Cardiac muscle cell (in vitro differentiated cells and primary cell): ENCODE data around the gene GATAD2A. TPM values are rescaled to one million over a fixed set of nuclear protein-coding genes. Genes with fewer than 3 reads are reported as not detected.

Source experiments
- DNase-seq, 2 donors: peaks; one replicate each; pipeline versions ENCODE4 v3.0.0 to v3.0.0-alpha.2; 2010 to 2017; ENCODE audit warnings: low read depth in 1 of 2, low spot score in 1 of 2
- H3K27ac ChIP-seq: fragments of 200-600 bp; sonication (generic); 2 replicates; pipeline ENCODE4 v1.5.1; 2016
- H3K27me3 ChIP-seq: fragments of 200-600 bp; sonication (generic); 2 replicates; pipeline ENCODE4 v1.6.0; 2016; ENCODE audit warnings: control low read depth
- H3K36me3 ChIP-seq: fragments of 200-600 bp; sonication (generic); 2 replicates; pipeline ENCODE4 v1.5.1; 2016; ENCODE audit warnings: control low read depth
- H3K4me1 ChIP-seq: fragments of 200-600 bp; sonication (generic); 2 replicates; pipeline ENCODE4 v1.8.1; 2017; ENCODE audit warnings: low read depth, mild to moderate bottlenecking, mixed run types
- H3K4me3 ChIP-seq: fragments of 200-600 bp; sonication (generic); 2 replicates; pipeline ENCODE4 v1.5.1; 2016; ENCODE audit warnings: mild to moderate bottlenecking
- H3K9me3 ChIP-seq: fragments of 200-600 bp; sonication (generic); 2 replicates; pipeline ENCODE4 v1.5.1; 2017; ENCODE audit warnings: low read depth, mild to moderate bottlenecking, control low read depth
- CTCF ChIP-seq: IDR thresholded peaks from 2 replicates; pipeline ENCODE4 v1.5.1; 2012; ENCODE audit warnings: low read depth, mild to moderate bottlenecking, low read length
- polyA plus RNA-seq: library from polyadenylated mRNA; unstranded; fragments of >200 nt; fragmentation: Nextera tagmentation; extraction: Ambion mirVana; gene quantifications from 2 replicates; pipeline ENCODE4 v1.2.1, GENCODE V29; 2016
- total RNA-seq: library from RNA; depleted of rRNA; stranded (reverse); fragments of >200 nt; gene quantifications from 2 replicates; pipeline ENCODE4 v1.2.3, GENCODE V29; 2016

The GATAD2A gene
- total and polyA plus RNA-seq, 2 experiments from 2014 or later, result 32.3 to 98.3 TPM

GRCh38 chr19:19552798-19553197, 147.3 kb downstream of the GATAD2A start:
- peak; percentile 69 for TF ChIP-seq CTCF
- no peaks in the 10 kb centered on the region for H3K27me3 ChIP-seq
- H3K4me3 ChIP-seq, result no peak overlapping the region
- H3K9me3 ChIP-seq, result no peaks in the 10 kb centered on the region
- no peaks in the 10 kb centered on the region for H3K4me1 ChIP-seq
- DNase-seq, result peak; percentile 50 to 56
- no peaks in the 10 kb centered on the region for H3K36me3 ChIP-seq
- no peak overlapping the region for H3K27ac ChIP-seq

GRCh38 chr19:19553670-19554069, 148.2 kb downstream of the GATAD2A start:
- Histone ChIP-seq H3K27ac (no peak overlapping the region), H3K4me3 (no peak overlapping the region), H3K9me3 (no peaks in the 10 kb centered on the region), H3K27me3 (no peaks in the 10 kb centered on the region), H3K36me3 (no peaks in the 10 kb centered on the region), H3K4me1 (no peaks in the 10 kb centered on the region)
- DNase-seq, result no peak
- TF ChIP-seq CTCF, result no peak

GRCh38 chr19:19554074-19555023, 148.9 kb downstream of the GATAD2A start:
- peak; percentile 53 to 61 for DNase-seq
- no peaks in the 10 kb centered on the region for H3K27me3 ChIP-seq
- TF ChIP-seq CTCF, result peak; percentile 76
- no peak overlapping the region for H3K4me3 ChIP-seq
- no peaks in the 10 kb centered on the region for H3K36me3 ChIP-seq
- no peak overlapping the region for H3K27ac ChIP-seq
- H3K9me3 ChIP-seq, result no peaks in the 10 kb centered on the region
- no peaks in the 10 kb centered on the region for H3K4me1 ChIP-seq

GRCh38 chr19:19558055-19558454, 152.6 kb downstream of the GATAD2A start:
- Histone ChIP-seq H3K9me3 (no peaks in the 10 kb centered on the region), H3K27me3 (no peaks in the 10 kb centered on the region), H3K4me1 (no peaks in the 10 kb centered on the region), H3K27ac (no peak overlapping the region), H3K4me3 (no peak overlapping the region), H3K36me3 (no peaks in the 10 kb centered on the region)
- no peak for DNase-seq
- TF ChIP-seq CTCF, result no peak

Other genes starting within 250 kb of the GATAD2A start
- gene MEF2B, start 235.4 kb upstream of the GATAD2A start, total RNA-seq, result 0.18 TPM in 1 of 2 replicates, not detected in the other
- 1.2 and 1.7 TPM in 2 replicates for gene MEF2B, start 235.4 kb upstream of the GATAD2A start, polyA plus RNA-seq
- 24.7 and 28.7 TPM in 2 replicates for gene BORCS8, start 213.5 kb upstream of the GATAD2A start, total RNA-seq
- gene BORCS8, start 213.5 kb upstream of the GATAD2A start, polyA plus RNA-seq, result 29.1 and 38.0 TPM in 2 replicates
- gene RFXANK, start 213.4 kb upstream of the GATAD2A start, total RNA-seq, result 88.8 and 117 TPM in 2 replicates
- 130 and 156 TPM in 2 replicates for gene RFXANK, start 213.4 kb upstream of the GATAD2A start, polyA plus RNA-seq
- gene NR2C2AP, start 202.3 kb upstream of the GATAD2A start, total RNA-seq, result 5.1 and 6.4 TPM in 2 replicates
- 7.8 and 10.0 TPM in 2 replicates for gene NR2C2AP, start 202.3 kb upstream of the GATAD2A start, polyA plus RNA-seq
- 0.36 and 0.42 TPM in 2 replicates for gene NCAN, start 193.7 kb upstream of the GATAD2A start, total RNA-seq
- 0.45 TPM in 1 of 2 replicates, not detected in the other for gene NCAN, start 193.7 kb upstream of the GATAD2A start, polyA plus RNA-seq
- gene TM6SF2, start 132.4 kb upstream of the GATAD2A start, total RNA-seq, result 4.9 and 9.6 TPM in 2 replicates
- gene TM6SF2, start 132.4 kb upstream of the GATAD2A start, polyA plus RNA-seq, result 12.1 and 13.5 TPM in 2 replicates
- gene SUGP1, start 85.2 kb upstream of the GATAD2A start, total RNA-seq, result 74.5 and 76.0 TPM in 2 replicates
- gene SUGP1, start 85.2 kb upstream of the GATAD2A start, polyA plus RNA-seq, result 73.7 and 84.6 TPM in 2 replicates
- gene MAU2, start 84.8 kb upstream of the GATAD2A start, total RNA-seq, result 46.0 and 78.5 TPM in 2 replicates
- 43.6 and 53.9 TPM in 2 replicates for gene MAU2, start 84.8 kb upstream of the GATAD2A start, polyA plus RNA-seq
- 4.1 and 11.9 TPM in 2 replicates for gene TSSK6, start 109.9 kb downstream of the GATAD2A start, total RNA-seq
- 0.60 and 1.5 TPM in 2 replicates for gene TSSK6, start 109.9 kb downstream of the GATAD2A start, polyA plus RNA-seq
- 119 and 172 TPM in 2 replicates for gene NDUFA13, start 110.5 kb downstream of the GATAD2A start, total RNA-seq
- gene NDUFA13, start 110.5 kb downstream of the GATAD2A start, polyA plus RNA-seq, result 806 and 843 TPM in 2 replicates
- gene YJEFN3, start 123.2 kb downstream of the GATAD2A start, total RNA-seq, result 10.6 and 12.5 TPM in 2 replicates
- gene YJEFN3, start 123.2 kb downstream of the GATAD2A start, polyA plus RNA-seq, result 23.0 and 29.9 TPM in 2 replicates
- gene CILP2, start 132.6 kb downstream of the GATAD2A start, total RNA-seq, result 7.5 and 8.4 TPM in 2 replicates
- gene CILP2, start 132.6 kb downstream of the GATAD2A start, polyA plus RNA-seq, result 2.2 and 6.7 TPM in 2 replicates
- gene PBX4, start 213.0 kb downstream of the GATAD2A start, total RNA-seq, result 6.7 and 11.8 TPM in 2 replicates
- gene PBX4, start 213.0 kb downstream of the GATAD2A start, polyA plus RNA-seq, result 10.3 and 10.9 TPM in 2 replicates
- 29.7 and 39.9 TPM in 2 replicates for gene LPAR2, start 222.5 kb downstream of the GATAD2A start, total RNA-seq
- gene LPAR2, start 222.5 kb downstream of the GATAD2A start, polyA plus RNA-seq, result 56.6 and 62.2 TPM in 2 replicates
- gene GMIP, start 238.0 kb downstream of the GATAD2A start, total RNA-seq, result 13.7 and 15.1 TPM in 2 replicates
- 11.6 and 12.4 TPM in 2 replicates for gene GMIP, start 238.0 kb downstream of the GATAD2A start, polyA plus RNA-seq